ENCODE data around the gene THSD7A. TPM values are rescaled to one million over a fixed set of nuclear protein-coding genes. Genes with fewer than 3 reads are reported as not detected.

THSD7A gene
- total and polyA plus RNA-seq, 2 of the 13 experiments (the other 11 are each of a cell fraction or from before 2014, with no cell fraction given), result 0.01 to 0.07 TPM

DNA sequence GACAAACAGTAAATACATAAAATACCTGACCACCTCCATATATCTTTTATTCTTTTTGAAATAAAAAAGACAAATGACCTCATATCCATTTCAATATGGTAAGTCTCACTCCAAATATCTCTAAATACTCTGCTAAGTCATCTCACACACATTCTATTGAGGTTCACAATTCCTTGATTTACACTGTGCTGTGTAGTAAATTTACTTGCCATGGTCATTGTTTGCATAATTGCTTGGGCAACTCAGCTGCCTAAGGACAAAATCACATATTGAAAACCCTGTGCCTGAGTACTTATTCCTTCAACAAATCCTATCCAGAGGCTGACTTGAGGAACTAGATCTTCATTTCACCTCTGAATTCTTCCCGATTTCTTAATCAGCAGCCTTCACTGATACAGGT, 176.4 kb downstream of the THSD7A start (continued):
- no peak for TF ChIP-seq ZNF136 (CRISPR knock-in tag; IDR thresholded peaks at IDR 0.05; ENCODE audit: low read depth)
- no peak for TF ChIP-seq KDM3A (CRISPR knock-in tag; IDR thresholded peaks at IDR 0.05; ENCODE audit: low read depth)
- TF ChIP-seq, protein P1, sequence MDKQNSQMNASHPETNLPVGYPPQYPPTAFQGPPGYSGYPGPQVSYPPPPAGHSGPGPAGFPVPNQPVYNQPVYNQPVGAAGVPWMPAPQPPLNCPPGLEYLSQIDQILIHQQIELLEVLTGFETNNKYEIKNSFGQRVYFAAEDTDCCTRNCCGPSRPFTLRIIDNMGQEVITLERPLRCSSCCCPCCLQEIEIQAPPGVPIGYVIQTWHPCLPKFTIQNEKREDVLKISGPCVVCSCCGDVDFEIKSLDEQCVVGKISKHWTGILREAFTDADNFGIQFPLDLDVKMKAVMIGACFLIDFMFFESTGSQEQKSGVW (CRISPR knock-in tag; IDR thresholded peaks at IDR 0.05; ENCODE audit: borderline replicate concordance), result no peak
- TF ChIP-seq ZNF564 (CRISPR knock-in tag; IDR thresholded peaks at IDR 0.05), result no peak
- no peak for TF ChIP-seq TBP (CRISPR knock-in tag; IDR thresholded peaks at IDR 0.05)

DNA sequence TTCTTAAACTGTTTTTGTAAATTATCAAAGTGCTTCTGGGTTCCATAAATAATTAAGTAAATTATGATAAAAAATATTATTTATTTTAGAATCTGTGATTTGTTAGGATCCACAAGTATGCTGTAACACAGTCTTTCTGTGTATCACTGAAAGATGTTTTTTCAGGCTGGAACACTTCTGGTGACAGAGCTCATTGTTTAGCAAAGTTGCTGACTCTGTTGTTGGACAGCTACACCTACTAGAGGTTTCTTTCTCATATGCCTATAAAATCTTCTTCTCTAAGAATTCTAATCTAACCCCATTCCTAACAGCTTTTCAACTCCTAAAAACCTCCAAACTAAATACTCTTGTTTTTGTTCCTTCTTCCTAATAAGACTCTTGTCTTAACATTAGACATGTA, 176.8 kb downstream of the THSD7A start:
- no peaks in the 10 kb centered on the region for H3K79me2 ChIP-seq (ENCODE audit: insufficient read depth, low read length)
- H4K20me1 ChIP-seq (ENCODE audit: insufficient read depth, low read length), result no peaks in the 10 kb centered on the region
- no peak overlapping the region for H3K27ac ChIP-seq (ENCODE audit: extremely low read length, insufficient read depth, low read length)
- no peaks in the 10 kb centered on the region for H3K36me3 ChIP-seq (replicated peaks in 1 of 2; ENCODE audit: control insufficient read depth in 1 of 2, insufficient read depth in 2 of 2, low read length in 2 of 2)
- BruUV-seq (replicated peaks), result no TSS peak
- H3K9ac ChIP-seq (ENCODE audit: insufficient read depth, low read depth, low read length), result no peak overlapping the region
- H3K4me3 ChIP-seq (replicated peaks in 1 of 3; ENCODE audit: insufficient read depth in 1 of 3, low read depth in 2 of 3, low read length in 3 of 3), result no peak overlapping the region
- intact Hi-C loops (cut with micrococcal nuclease; ENCODE audit: unreplicated experiment) (no loop called here), in situ Hi-C loops (cut with HindIII; ENCODE audit: extremely low pct_ligation_motif_present, low pct_unique_long_range_greater_than_20kb) (no loop called here)
- H3K9me3 ChIP-seq (ENCODE audit: low read length), result no peaks in the 10 kb centered on the region
- ChIA-PET CTCF (ENCODE audit: low intra/inter-chr PET ratio, low total read pairs) (no interaction called here), POLR2A (no interaction called here)
- ATAC-seq (no peak), DNase-seq (ENCODE audit: low spot score) (no peak), FAIRE-seq (no peak)
- H3K4me2 ChIP-seq (ENCODE audit: low read depth, low read length), result no peak overlapping the region
- no peak overlapping the region for H2AFZ ChIP-seq (ENCODE audit: low read length)
- H3K4me1 ChIP-seq (ENCODE audit: insufficient read depth, low read length), result no peaks in the 10 kb centered on the region
- H3K27me3 ChIP-seq (ENCODE audit: control insufficient read depth in 1 of 2, insufficient read depth in 2 of 2, low read length in 2 of 2), result no peaks in the 10 kb centered on the region; a peak in 1 of 5 replicates
- no peak for TF ChIP-seq ZFP37 (CRISPR knock-in tag; IDR thresholded peaks at IDR 0.05; ENCODE audit: borderline replicate concordance)
- no peak for TF ChIP-seq ZNF3 (CRISPR knock-in tag; IDR thresholded peaks at IDR 0.05)
- TF ChIP-seq, protein P2, sequence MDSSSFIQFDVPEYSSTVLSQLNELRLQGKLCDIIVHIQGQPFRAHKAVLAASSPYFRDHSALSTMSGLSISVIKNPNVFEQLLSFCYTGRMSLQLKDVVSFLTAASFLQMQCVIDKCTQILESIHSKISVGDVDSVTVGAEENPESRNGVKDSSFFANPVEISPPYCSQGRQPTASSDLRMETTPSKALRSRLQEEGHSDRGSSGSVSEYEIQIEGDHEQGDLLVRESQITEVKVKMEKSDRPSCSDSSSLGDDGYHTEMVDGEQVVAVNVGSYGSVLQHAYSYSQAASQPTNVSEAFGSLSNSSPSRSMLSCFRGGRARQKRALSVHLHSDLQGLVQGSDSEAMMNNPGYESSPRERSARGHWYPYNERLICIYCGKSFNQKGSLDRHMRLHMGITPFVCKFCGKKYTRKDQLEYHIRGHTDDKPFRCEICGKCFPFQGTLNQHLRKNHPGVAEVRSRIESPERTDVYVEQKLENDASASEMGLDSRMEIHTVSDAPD (CRISPR knock-in tag; IDR thresholded peaks at IDR 0.05), result no peak
- TF ChIP-seq, protein P3, sequence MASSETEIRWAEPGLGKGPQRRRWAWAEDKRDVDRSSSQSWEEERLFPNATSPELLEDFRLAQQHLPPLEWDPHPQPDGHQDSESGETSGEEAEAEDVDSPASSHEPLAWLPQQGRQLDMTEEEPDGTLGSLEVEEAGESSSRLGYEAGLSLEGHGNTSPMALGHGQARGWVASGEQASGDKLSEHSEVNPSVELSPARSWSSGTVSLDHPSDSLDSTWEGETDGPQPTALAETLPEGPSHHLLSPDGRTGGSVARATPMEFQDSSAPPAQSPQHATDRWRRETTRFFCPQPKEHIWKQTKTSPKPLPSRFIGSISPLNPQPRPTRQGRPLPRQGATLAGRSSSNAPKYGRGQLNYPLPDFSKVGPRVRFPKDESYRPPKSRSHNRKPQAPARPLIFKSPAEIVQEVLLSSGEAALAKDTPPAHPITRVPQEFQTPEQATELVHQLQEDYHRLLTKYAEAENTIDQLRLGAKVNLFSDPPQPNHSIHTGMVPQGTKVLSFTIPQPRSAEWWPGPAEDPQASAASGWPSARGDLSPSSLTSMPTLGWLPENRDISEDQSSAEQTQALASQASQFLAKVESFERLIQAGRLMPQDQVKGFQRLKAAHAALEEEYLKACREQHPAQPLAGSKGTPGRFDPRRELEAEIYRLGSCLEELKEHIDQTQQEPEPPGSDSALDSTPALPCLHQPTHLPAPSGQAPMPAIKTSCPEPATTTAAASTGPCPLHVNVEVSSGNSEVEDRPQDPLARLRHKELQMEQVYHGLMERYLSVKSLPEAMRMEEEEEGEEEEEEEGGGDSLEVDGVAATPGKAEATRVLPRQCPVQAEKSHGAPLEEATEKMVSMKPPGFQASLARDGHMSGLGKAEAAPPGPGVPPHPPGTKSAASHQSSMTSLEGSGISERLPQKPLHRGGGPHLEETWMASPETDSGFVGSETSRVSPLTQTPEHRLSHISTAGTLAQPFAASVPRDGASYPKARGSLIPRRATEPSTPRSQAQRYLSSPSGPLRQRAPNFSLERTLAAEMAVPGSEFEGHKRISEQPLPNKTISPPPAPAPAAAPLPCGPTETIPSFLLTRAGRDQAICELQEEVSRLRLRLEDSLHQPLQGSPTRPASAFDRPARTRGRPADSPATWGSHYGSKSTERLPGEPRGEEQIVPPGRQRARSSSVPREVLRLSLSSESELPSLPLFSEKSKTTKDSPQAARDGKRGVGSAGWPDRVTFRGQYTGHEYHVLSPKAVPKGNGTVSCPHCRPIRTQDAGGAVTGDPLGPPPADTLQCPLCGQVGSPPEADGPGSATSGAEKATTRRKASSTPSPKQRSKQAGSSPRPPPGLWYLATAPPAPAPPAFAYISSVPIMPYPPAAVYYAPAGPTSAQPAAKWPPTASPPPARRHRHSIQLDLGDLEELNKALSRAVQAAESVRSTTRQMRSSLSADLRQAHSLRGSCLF (CRISPR knock-in tag; IDR thresholded peaks at IDR 0.05; ENCODE audit: borderline replicate concordance), result no peak
- TF ChIP-seq, protein P4, sequence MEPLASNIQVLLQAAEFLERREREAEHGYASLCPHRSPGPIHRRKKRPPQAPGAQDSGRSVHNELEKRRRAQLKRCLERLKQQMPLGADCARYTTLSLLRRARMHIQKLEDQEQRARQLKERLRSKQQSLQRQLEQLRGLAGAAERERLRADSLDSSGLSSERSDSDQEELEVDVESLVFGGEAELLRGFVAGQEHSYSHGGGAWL (CRISPR knock-in tag; IDR thresholded peaks at IDR 0.05), result no peak
- no peak for TF ChIP-seq DR1 (CRISPR knock-in tag; IDR thresholded peaks at IDR 0.05)
- no peak for TF ChIP-seq NR3C1 (CRISPR knock-in tag; IDR thresholded peaks at IDR 0.05)
- no peak for TF ChIP-seq NR2F2 (IDR thresholded peaks at IDR 0.05; ENCODE audit: borderline replicate concordance, low read depth)
- TF ChIP-seq, protein P5, sequence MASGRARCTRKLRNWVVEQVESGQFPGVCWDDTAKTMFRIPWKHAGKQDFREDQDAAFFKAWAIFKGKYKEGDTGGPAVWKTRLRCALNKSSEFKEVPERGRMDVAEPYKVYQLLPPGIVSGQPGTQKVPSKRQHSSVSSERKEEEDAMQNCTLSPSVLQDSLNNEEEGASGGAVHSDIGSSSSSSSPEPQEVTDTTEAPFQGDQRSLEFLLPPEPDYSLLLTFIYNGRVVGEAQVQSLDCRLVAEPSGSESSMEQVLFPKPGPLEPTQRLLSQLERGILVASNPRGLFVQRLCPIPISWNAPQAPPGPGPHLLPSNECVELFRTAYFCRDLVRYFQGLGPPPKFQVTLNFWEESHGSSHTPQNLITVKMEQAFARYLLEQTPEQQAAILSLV (CRISPR knock-in tag; IDR thresholded peaks at IDR 0.05; ENCODE audit: borderline replicate concordance), result no peak
